Right lung (tissue), 5 donors: ENCODE results near the gene SPSB2. TPM values are rescaled to one million over a fixed set of nuclear protein-coding genes. Genes with fewer than 3 reads are reported as not detected.
"Not testable (repeated sequence)": the region's sequence is repeated elsewhere in the genome, so short reads cannot be mapped to it uniquely, and the experiment has no call there.

ENCODE experiments used
- DNase-seq, 2 donors: peaks; one replicate each; pipeline ENCODE4 v3.0.0-alpha.2; 2013
- polyA plus RNA-seq, 5 donors: library from polyadenylated mRNA; unstranded; fragments of 120-200 nt; gene quantifications; one replicate each; pipeline versions ENCODE4 v1.2.1 to v1.2.3, GENCODE V29; 2013; ENCODE audit warnings: inconsistent platforms in 1 of 5, low replicate concordance in 1 of 5; ENCODE audit not compliant: insufficient read length in 5 of 5, insufficient read depth in 1 of 5

Gene SPSB2
- polyA plus RNA-seq, 5 donors, result 4.1 to 17.1 (median 5.6) TPM

GRCh38 chr12:6872073-6873048 lies 742 bp downstream of the SPSB2 start:
- peak; percentile 82 to 83 for DNase-seq

- no peak for DNase-seq
Measured at GRCh38 chr12:6871052-6871957, 1.8 kb downstream of the SPSB2 start.

GRCh38 chr12:6870304-6870703 lies 2.8 kb downstream of the SPSB2 start:
- DNase-seq, result not testable (repeated sequence)

- peak; percentile 65 to 72 for DNase-seq
Measured at GRCh38 chr12:6869049-6870021, 3.8 kb downstream of the SPSB2 start.

- no peak for DNase-seq
Measured at GRCh38 chr12:6868211-6869048, 4.7 kb downstream of the SPSB2 start.

- DNase-seq, result peak; percentile 83 to 84
Measured at GRCh38 chr12:6867413-6868210, 5.5 kb downstream of the SPSB2 start, which contains the start of gene TPI1. TSS of gene TPI1 (plus strand) at chr12:6867531. CDS start at chr12:6867567, 36 bp downstream.

GRCh38 chr12:6866920-6867412 lies 6.1 kb downstream of the SPSB2 start:
- DNase-seq, result no peak

GRCh38 chr12:6866163-6866919 lies 6.8 kb downstream of the SPSB2 start:
- no peak for DNase-seq

- not testable (repeated sequence) for DNase-seq
Measured at GRCh38 chr12:6865307-6865706, 7.8 kb downstream of the SPSB2 start.

GRCh38 chr12:6863586-6864321 lies 9.3 kb downstream of the SPSB2 start:
- no peak for DNase-seq

GRCh38 chr12:6863033-6863432 lies 10.1 kb downstream of the SPSB2 start:
- no peak for DNase-seq

- DNase-seq, result no peak
Measured at GRCh38 chr12:6861391-6861790, 11.7 kb downstream of the SPSB2 start.

- DNase-seq, result no peak
Measured at GRCh38 chr12:6860942-6861341, 12.2 kb downstream of the SPSB2 start.

GRCh38 chr12:6860116-6860515 lies 13.0 kb downstream of the SPSB2 start:
- no peak for DNase-seq

- no peak for DNase-seq
Measured at GRCh38 chr12:6858799-6859198, 14.3 kb downstream of the SPSB2 start.

- DNase-seq, result no peak
Measured at GRCh38 chr12:6855322-6855721, 17.8 kb downstream of the SPSB2 start.

GRCh38 chr12:6854036-6854435 lies 19.1 kb downstream of the SPSB2 start:
- no peak for DNase-seq
